Measurements from ENCODE around the gene FLNB.

FLNB gene, protein sequence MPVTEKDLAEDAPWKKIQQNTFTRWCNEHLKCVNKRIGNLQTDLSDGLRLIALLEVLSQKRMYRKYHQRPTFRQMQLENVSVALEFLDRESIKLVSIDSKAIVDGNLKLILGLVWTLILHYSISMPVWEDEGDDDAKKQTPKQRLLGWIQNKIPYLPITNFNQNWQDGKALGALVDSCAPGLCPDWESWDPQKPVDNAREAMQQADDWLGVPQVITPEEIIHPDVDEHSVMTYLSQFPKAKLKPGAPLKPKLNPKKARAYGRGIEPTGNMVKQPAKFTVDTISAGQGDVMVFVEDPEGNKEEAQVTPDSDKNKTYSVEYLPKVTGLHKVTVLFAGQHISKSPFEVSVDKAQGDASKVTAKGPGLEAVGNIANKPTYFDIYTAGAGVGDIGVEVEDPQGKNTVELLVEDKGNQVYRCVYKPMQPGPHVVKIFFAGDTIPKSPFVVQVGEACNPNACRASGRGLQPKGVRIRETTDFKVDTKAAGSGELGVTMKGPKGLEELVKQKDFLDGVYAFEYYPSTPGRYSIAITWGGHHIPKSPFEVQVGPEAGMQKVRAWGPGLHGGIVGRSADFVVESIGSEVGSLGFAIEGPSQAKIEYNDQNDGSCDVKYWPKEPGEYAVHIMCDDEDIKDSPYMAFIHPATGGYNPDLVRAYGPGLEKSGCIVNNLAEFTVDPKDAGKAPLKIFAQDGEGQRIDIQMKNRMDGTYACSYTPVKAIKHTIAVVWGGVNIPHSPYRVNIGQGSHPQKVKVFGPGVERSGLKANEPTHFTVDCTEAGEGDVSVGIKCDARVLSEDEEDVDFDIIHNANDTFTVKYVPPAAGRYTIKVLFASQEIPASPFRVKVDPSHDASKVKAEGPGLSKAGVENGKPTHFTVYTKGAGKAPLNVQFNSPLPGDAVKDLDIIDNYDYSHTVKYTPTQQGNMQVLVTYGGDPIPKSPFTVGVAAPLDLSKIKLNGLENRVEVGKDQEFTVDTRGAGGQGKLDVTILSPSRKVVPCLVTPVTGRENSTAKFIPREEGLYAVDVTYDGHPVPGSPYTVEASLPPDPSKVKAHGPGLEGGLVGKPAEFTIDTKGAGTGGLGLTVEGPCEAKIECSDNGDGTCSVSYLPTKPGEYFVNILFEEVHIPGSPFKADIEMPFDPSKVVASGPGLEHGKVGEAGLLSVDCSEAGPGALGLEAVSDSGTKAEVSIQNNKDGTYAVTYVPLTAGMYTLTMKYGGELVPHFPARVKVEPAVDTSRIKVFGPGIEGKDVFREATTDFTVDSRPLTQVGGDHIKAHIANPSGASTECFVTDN (N-terminal part only)

DNA sequence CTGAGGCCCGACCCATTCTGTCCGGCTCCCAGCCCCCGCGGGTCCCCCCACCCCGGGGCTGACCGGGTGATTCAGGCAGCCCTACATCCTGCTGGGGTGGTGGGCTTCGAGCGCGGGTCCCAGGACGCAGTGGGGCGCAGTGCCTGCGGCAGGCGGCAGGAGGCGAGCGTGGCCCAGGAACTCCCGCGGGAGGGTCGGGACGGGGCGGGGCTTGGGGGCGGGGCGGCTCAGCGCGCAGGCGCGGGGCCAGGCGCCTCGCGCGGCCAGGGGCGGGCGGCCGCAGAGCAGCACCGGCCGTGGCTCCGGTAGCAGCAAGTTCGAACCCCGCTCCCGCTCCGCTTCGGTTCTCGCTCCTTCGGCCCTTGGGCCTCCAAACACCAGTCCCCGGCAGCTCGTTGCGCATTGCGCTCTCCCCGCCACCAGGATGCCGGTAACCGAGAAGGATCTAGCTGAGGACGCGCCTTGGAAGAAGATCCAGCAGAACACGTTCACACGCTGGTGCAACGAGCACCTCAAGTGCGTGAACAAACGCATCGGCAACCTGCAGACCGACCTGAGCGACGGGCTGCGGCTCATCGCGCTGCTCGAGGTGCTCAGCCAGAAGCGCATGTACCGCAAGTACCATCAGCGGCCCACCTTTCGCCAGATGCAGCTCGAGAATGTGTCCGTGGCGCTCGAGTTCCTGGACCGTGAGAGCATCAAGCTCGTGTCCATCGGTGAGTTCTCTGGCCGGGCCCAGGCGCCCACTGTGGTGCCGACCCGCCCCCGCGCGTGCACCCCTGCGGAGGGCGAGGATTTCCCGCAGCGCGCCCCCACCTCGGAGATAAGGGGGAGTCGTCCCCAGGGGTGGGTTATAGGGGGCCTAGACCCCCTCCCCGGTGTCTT lies at the start of gene FLNB:
Gene FLNB, plus strand, starts transcription at position 282 of the 885 bp plus-strand sequence. Its CDS starts 143 bp downstream, at position 425.
- no peak for DNase-seq

DNA sequence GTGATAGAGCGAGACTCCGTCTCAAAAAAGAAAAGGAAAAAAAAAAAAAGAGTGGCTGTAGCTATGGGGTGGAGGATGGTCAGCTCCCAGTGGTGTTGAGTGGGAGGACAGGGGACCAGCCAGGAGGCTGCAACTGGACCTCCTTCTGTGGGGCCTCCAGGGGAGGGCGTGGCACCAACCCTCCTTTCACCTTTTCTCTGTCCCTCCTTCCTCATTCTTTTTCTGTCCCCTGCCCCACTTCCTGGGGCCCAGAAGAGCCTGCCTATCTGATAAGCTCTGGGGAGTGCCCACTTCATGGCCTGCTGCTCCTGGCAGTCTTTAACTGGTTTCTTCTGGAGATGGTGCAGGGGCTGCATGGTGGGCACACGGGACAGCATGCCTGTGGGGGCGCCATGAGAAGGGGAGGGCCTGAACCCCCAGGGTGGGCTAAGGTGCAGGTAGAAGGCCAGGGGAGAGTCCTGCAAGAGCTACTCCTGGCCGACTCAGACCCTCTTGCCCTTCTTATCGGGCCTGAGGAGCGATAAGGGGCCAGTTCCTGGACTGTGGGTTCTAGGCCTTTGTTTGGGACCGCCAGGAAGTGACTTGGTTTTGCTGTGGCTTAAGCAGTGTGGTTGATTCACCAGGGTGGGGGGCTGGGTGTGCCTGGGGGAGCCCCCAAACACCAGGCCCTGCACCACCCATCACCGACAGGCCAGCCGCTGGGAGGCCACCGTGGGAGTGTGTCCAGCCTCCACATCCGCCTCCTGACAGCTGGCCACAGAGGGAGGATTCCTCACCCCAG lies 49.4 kb upstream of the FLNB start:
- DNase-seq, result no peak

DNA sequence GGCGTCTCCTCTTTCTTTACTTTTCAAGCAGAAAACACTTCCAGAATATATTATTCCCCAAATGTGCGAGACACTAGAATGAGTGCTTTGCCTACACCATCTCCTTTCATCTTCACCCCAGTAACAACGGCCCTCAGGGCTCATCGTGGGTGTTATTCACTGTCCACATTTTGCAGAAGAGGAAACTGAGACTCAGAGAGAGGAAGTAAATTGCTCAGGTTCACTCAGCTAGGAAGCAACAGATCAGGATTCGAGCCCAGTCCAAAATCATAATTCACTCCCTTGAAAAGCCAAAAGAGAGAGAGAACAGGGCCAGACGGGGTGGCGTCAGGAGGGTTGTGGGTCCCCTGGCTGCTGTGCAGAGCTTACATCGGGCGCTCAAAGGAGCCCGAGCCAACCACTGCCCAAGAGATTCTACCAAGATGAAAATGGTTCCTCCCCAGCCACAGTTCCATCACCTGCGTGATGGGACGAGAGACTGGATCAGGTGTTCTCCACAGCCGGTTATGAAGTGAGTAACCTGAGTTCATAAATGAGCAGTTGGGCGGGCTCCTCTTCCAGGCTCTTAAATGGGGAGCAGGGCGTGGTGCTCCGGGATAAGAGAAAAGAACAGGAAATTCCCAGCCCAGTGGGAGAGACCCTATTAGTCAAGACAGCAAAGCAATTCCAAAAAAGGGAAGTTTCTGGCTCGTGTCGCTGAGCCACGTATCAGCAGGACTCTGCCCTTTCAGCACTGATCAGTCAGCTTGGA lies 48.6 kb upstream of the FLNB start:
- DNase-seq, result no peak

DNA sequence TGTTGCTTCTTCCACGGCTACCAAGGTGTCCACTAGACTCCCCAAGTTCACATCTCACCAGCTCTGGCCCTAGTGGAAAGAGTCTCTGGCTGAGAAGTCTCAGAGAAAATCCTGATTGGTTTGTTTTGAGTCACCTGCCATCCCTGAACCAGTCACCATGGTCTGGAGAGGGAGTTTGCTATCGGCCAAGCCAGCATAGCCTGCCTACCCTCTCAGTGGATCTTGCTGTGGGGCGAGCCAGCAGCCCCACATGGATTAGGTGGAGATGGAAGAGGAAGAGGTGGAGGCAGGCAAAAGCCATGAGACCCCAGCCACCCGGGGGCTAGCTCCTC lies 48.1 kb upstream of the FLNB start:
- no peak for DNase-seq

DNA sequence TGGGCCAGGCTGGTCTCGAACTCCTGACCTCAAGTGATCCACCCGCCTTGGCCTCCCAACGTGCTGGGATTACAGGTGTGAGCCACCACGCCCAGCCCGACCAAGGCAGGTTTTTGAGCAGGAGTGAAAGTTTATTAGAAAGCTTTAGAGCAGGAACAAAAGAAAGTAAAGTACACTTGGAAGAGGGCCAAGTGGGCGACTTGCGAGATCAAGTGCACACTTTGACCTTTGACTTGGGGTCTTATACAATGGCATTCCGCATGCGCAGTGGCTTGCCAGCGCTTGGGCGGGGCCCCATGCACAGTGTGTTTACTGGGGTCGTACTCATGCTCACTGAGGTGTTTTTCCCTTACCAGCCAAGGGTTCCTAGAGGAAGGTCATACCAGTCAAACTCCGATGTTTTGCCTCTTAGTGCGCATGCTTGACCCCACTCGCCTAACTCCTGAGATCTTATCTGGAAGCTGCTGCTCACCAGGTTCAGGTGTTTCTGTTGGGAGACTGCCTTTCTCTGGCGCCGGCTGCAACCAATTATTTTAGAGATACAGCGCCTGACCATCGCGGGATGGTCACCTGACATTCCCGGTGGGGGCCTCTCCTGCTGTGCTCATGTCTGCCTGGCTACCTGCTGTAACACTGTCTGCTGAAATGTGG lies 46.9 kb upstream of the FLNB start:
- DNase-seq, result no peak

DNA sequence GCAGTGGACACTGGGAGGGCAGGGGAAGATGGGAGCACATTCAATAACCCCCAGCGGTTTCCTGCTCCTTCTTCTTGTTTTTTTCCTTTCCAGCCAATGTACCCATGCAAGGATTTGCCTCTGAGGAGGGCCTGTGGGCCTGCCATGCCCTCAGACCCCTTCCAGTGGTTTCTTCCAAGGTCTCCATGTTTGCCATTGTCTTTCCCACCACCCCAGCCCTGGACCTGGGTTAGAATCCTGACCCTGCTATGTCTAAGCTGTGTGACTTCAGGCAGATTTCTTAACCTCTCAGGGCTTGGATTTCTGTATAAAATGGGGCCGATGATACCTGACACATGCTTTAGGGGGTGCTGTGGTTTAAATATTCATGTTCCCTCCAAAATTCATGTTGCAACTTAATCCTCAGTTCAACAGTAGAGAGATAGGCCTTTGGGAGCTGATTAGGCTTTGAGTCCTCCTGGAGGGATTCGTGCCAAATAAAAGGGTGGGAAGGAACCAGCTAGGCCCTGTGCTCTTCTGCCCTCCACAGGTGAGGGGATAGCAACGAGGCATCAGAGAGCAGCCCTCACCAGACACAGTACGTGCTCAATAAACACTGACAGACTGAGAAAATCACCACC lies 46.3 kb upstream of the FLNB start:
- DNase-seq, result no peak

DNA sequence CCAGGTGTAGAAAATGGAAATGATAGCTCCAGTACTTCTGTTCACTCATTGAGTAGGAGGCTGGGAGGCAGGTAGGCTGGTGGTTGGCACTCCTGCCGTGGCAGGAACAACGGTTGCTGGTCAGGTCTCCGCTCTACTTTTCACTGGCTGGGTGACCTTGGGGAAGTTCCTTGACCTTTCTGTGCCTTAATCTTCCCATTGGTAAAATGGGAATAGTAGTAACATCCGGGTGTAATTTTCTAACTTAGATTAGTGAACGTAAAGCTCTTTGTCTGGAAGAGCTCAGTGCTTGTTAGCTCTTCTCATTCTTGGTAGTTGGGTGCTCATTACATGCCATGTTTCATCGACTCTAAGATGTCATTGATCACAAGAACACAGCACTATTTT lies 45.8 kb upstream of the FLNB start:
- no peak for DNase-seq

DNA sequence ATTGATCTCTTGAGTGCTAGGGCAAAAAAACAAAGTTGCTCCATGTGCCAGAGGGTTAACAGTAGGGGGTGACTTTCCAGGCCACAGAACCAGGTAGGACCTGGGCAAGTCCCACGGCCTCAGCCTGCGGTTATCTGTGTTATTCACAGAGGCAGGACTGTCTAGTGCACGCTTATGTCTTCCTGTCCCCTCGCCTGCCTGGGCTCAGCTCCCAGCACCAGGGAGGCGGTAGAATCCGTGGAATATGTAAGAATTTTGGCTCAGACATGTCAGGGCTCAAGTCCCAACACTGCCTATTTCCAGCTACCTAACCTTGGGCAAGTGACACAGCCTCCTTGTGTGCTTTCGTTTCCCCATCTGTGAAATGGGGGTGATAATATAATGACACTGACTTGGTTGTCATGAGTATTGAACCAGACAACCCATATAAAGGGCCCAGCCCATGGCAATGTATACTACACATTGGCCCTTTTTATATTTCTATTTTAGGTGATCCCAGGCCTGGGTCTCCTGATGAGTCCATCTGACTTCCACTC lies 44.3 kb upstream of the FLNB start:
- no peak for DNase-seq

DNA sequence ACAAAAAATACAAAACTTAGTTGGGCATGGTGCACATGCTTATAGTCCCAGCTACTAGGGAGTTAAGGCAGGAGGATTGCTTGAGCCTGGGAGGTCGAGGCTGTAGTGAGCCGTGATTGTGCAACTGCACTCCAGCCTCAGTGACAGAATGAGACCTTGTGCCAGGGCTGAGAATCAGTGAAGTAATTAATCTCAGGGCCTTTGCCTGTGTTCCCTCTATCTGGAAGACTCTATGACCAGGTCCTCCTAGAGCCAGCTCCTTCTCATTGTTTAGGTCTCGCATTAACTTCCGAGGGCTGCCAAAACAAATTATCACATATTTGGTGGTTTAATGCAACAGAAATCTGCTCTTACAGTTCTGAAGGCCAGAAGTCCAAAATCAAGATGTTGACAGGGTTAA lies 41.4 kb upstream of the FLNB start:
- no peak for DNase-seq

DNA sequence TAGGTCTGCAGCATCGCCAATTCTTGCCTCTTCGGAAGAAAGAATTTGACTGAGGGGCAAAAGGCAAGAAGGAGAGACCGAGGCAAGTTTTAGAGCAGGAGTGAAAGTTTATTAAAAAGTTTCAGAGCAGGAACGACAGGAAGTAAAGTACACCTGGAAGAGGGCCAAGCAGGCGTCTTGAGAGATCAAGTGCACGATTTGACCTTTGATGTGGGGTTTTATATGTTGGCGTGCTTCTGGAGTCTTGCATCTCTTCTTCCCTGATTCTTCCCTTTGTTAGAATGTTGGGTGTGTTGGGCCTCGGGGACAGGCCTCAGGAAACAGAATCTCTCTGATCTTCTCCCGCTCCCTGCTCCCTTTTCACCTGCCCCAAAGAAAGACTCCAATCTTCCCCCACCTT lies 40.6 kb upstream of the FLNB start:
- DNase-seq, result no peak

DNA sequence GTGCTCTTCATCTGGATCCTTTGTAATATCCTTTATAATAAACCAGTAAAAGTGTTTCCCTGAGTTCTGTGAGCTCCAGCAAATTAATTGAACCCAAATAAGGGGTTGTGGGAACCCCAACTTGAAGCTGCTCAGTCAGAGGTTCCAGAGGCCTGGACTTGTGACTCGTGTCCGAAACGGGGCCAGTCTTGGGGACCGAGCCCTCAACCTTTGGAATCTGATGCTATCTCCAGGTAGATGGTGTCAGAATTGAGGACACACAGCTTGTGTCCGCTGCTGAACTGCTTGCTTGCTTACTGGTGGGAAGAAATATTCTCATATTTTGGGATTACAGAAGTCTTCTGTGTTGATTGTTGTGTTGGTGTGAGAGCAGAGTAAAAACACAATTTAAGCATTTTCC lies 39.7 kb upstream of the FLNB start:
- DNase-seq, result no peak

DNA sequence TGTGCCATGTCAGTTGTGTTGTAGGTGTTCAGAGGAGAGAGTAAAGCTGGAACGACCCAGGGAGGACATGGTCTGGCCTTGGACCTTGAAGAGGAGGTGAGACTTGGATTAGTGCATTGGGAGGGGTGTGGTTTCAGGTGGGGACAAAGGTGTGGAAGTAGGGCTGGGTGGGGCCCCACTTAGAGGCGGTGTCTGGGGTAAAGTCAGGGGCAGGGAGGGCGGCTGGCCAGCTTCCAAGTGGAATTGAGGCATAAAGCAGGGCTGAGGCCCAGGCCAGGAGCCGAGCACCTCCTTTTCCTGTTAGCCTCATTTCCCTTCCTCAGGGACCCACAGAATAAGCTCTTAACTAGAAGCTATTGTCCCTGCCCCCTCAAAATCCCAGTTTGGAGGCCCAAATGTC lies 36.2 kb upstream of the FLNB start:
- no peak for DNase-seq

DNA sequence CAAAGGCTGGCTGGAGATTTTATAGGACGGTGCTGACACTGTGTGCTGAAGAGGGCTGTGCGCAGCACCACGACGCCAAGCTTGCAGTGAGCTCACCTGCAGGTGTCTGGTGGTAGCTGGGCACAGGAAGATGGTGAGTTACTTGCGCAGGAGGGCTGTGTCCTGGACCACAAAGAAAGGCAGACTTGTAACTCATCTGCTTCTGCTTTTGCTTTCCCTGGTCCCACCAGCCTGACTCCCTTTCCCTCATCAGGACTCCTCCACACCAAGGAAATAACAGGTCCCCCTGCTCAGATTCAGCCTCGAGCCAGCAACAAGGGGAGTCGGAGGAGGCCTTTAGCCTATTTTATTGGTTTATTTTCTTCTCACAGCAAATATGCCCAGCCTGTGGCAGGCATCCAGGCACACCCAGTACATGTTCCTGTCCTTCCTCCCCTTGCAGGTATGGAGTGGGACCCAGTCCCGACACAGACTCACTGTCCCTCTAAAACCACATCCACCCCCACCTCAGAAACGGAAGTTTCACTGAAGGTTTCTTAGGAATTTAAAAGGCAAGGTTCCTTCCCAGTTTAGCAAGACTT lies 35.6 kb upstream of the FLNB start:
- no peak for DNase-seq

DNA sequence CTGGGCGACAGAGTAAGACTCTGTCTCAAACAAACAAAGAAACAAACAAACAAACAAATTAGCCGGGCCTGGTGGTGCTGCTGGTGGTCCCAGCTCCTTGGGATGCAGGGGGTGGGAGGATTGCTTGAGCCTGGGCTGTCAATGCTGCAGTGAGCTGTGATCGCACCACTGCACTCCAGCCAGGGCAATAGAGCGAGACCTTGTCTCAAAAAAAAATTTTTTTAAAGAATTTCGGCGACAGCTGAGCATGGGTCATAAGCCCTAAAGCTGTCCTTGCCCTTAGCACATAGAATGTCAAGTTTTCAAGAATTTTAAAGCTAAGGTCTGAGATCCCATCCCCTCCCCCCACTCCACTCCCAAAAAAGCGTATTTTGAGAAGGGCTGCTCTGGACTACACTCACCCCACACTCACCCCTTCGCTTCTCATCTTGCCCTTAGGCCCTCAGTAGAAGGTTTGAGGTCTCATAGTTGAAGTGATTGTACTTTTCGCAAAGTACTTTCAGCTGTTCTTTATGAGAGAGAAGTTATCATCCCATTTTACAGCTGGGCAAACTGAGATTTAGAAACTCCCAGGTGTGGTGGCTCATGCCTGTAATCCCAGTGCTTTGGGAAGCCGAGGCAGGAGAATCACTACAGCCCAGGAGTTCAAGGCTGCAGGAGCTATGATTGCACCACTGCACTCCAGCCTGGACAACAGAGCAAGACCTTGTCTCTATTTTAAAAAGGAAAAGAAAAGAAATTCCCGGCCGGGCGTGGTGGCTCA lies 34.3 kb upstream of the FLNB start:
- no peak for DNase-seq

DNA sequence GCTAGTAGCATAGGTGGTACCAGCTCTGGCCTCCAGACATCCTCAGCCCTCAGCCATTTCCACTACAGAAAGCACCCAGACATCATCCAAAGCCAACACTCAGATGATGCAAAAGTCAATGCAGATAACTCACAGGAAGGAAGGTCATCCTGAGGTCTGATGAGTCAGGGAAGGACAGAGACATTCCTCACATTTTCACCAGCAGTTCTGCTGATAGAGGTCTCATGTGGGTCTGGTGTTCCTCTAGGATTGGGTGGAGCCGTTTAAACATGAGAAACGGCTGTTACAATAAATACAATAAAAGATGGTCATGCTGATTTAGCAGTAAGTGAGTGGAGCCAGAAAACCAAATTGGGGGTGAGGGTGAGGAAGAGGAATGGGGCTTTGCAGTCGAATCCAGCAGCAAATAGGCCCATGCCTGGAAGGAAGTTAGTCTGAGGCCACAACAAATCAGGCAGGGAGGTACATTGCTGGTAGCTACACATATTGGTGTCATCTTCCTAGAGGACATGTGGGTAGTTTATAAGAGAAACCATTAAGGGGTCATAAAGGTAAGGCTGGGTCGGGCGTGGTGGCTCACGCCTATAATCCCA lies 33.3 kb upstream of the FLNB start:
- no peak for DNase-seq

DNA sequence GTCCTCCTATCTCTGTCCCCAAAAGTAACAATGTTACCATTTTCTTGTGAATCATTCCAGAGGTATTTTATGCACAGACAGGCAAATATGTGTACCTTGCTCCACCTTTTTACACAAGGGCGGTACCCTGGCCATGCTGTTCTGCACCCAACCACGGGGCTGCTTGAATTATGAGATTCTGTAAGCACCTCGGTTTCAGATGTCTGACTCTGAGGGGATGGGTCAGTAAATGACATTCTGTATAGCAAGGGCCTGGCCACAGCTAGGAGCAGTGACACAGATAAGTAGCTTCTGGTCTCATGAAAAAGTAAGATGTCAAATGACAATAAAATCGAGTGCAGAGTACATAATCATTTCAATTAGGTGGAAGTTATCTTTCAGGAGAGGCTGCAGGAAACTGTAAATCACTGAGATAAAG lies 30.4 kb upstream of the FLNB start:
- no peak for DNase-seq

DNA sequence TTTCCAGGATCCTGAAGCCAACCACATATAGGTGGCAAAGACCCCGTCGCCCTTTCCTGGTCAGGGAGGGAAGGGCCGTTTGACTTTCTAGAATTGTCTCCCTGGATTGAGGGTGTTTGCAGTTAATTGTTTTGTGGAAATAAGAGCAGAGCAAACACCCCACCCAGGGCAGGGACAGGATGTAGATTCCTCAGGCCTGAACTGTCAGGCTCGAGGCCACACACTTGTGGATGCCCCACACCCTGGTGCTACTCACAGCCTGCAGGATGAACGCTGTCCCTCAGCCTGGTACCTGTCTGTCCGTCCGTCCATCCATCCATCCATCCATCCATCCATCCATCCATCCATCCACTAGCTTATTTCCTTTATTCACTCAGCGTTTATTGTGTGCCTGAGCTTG lies 29.9 kb upstream of the FLNB start:
- DNase-seq, result no peak

DNA sequence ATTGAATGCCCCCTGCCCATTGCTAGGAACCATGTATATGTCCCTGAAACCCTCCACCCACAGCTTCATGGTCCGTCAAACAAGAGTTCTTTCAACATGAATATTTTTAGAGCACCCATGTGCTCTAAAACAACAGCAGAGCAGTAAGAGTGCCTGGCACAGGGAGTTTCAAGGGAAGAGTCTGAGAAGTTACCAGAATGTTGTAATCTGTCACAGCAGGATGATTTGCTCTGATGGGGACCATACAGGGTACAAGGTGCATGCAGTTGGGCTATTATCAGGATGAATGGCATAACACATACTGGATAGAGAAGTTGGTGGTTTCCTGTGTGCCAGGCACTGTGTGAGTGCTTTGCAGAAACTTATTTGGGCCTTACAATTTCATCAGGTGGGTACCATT lies 27.8 kb upstream of the FLNB start:
- no peak for DNase-seq

Data from NCI-H2107 (cell line).